Prostate gland (tissue), 2 donors: ENCODE results near the gene NEK10.

ENCODE experiments used
- CTCF ChIP-seq, 4 experiments: fragments of 200-600 bp in 2 of 4; fragments of 450-650 bp in 2 of 4; sonication (generic) in 2 of 4; IDR thresholded peaks; 1 replicate in 3 of 4; 2 replicates in 1 of 4; pipeline ENCODE4 v1.5.1; 2016 to 2019; ENCODE audit warnings: antibody characterized with exemption in 4 of 4, mild to moderate bottlenecking in 2 of 4, moderate library complexity in 2 of 4
- POLR2A ChIP-seq: fragments of 450-650 bp; IDR thresholded peaks from one replicate; pipeline ENCODE4 v1.6.1; 2016; ENCODE audit warnings: antibody characterized with exemption, mild to moderate bottlenecking
- POLR2AphosphoS5 ChIP-seq: sonication (generic); formaldehyde crosslinking; IDR thresholded peaks from one replicate; pipeline ENCODE4 v1.6.1; 2017; ENCODE audit warnings: antibody characterized with exemption

- no peak for TF ChIP-seq CTCF (IDR thresholded peaks at IDR 0.05)
- TF ChIP-seq POLR2A: no peak
- no peak for TF ChIP-seq POLR2AphosphoS5
Measured at GRCh38 chr3:27060336-27060735, 308.8 kb downstream of the NEK10 start.
